Naive B cell (primary cell): ENCODE data around the gene ADGRG3. TPM values are rescaled to one million over a fixed set of nuclear protein-coding genes. Genes with fewer than 3 reads are reported as not detected.
"Not testable (repeated sequence)": the region's sequence is repeated elsewhere in the genome, so short reads cannot be mapped to it uniquely, and the experiment has no call there.

Source experiments
- ATAC-seq, 2 donors: fragments of 150-1000 bp; cut with Tn5 transposase; 2 replicates each; pipeline ENCODE4 v1.10.0; 2021; ENCODE audit warnings: low read depth in 2 of 2, mild to moderate bottlenecking in 2 of 2, moderate library complexity in 2 of 2
- DNase-seq: peaks from one replicate; pipeline ENCODE4 v3.0.0; 2022
- H3K27ac Mint-ChIP-seq, 6 donors: one replicate each; pipeline ENCODE4 v1.8.0; 2020 to 2022; ENCODE audit warnings: mild to moderate bottlenecking in 6 of 6, mixed read lengths in 6 of 6, moderate library complexity in 5 of 6, inconsistent platforms in 2 of 6
- H3K27me3 Mint-ChIP-seq, 3 donors: one replicate each; pipeline ENCODE4 v1.8.0; 2021 to 2022; ENCODE audit warnings: mixed read lengths in 3 of 3, mild to moderate bottlenecking in 1 of 3
- H3K36me3 Mint-ChIP-seq, 2 donors: one replicate each; pipeline ENCODE4 v1.8.0; 2020 to 2022; ENCODE audit warnings: mixed read lengths in 2 of 2, inconsistent platforms in 1 of 2, mild to moderate bottlenecking in 1 of 2
- H3K4me1 Mint-ChIP-seq, 3 donors: one replicate each; pipeline ENCODE4 v1.8.0; 2020 to 2022; ENCODE audit warnings: mixed read lengths in 3 of 3, inconsistent platforms in 1 of 3, mild to moderate bottlenecking in 1 of 3, moderate library complexity in 1 of 3
- H3K4me3 Mint-ChIP-seq, 8 donors: one replicate each; pipeline ENCODE4 v1.8.0; 2020 to 2022; ENCODE audit warnings: mild to moderate bottlenecking in 8 of 8, mixed read lengths in 8 of 8, moderate library complexity in 8 of 8, inconsistent platforms in 2 of 8
- H3K9me3 Mint-ChIP-seq, 7 donors: one replicate each; pipeline ENCODE4 v1.8.0; 2020 to 2022; ENCODE audit warnings: mixed read lengths in 7 of 7, mild to moderate bottlenecking in 5 of 7, inconsistent platforms in 2 of 7, moderate library complexity in 1 of 7
- polyA plus RNA-seq, 6 donors: library from polyadenylated mRNA; unstranded; fragments of 300-500 nt; fragmentation: Illumina TruSeq; gene quantifications; one replicate each; pipeline ENCODE4 v1.2.3, GENCODE V29; 2021; ENCODE audit warnings: low read depth in 6 of 6

The ADGRG3 gene
- polyA plus RNA-seq, 6 donors from 2014 or later: 0.11 to 0.55 TPM; not detected in 4

GRCh38 chr16:57725976-57726375 lies 57.9 kb downstream of the ADGRG3 start:
- peaks cover 2 to 6% (median 3%) of the 10 kb centered on the region in 3 donors for H3K4me1 Mint-ChIP-seq
- no peaks in the 10 kb centered on the region for H3K36me3 Mint-ChIP-seq
- H3K27me3 Mint-ChIP-seq: no peaks in the 10 kb centered on the region
- no peak for DNase-seq
- peak overlapping the region in 3 of 6 donors; percentile 68 to 82 (median 76) for H3K27ac Mint-ChIP-seq
- no peak overlapping the region for H3K4me3 Mint-ChIP-seq
- peaks cover 0 to 1% (median 0%) of the 10 kb centered on the region in 7 donors for H3K9me3 Mint-ChIP-seq
- ATAC-seq: no peak

DNA sequence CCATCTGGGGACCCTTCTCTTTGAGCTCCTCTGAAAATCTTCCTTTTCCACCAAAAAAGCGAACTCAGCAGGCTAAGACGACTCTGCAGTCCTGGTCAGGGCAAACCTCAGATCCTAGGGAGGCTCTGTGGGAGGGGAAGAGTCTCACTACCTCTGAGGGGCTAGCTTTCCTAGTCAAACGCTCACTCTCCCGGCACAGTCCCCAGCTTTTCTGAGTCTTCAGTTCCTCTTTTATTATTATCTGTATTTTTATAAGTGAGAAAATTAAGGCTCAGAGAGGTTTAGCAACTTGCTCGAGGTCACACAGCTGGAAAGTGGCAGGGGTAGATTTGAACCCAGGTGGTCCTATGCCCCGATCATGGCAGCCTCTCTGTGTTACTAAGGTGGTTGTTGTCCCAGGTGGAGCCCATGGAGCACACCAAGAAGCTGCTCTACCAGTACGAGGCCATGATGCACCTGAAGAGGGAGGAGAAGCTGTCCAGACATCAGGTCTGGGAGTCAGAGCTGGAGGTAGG lies 58.4 kb downstream of the ADGRG3 start:
- no peaks in the 10 kb centered on the region for H3K27me3 Mint-ChIP-seq
- no peak for DNase-seq
- H3K4me3 Mint-ChIP-seq: peak overlapping the region in 1 of 8 donors; percentile 36
- no peaks in the 10 kb centered on the region for H3K36me3 Mint-ChIP-seq
- no peak for ATAC-seq
- H3K4me1 Mint-ChIP-seq: peaks cover 2 to 6% (median 3%) of the 10 kb centered on the region in 3 donors
- no peak overlapping the region for H3K27ac Mint-ChIP-seq
- peaks cover 0 to 1% (median 0%) of the 10 kb centered on the region in 7 donors for H3K9me3 Mint-ChIP-seq

- H3K27ac Mint-ChIP-seq: no peak overlapping the region
- ATAC-seq (no peak), DNase-seq (no peak)
- peaks cover 0 to 1% (median 0%) of the 10 kb centered on the region in 7 donors for H3K9me3 Mint-ChIP-seq
- H3K4me3 Mint-ChIP-seq: no peak overlapping the region
- H3K27me3 Mint-ChIP-seq: no peaks in the 10 kb centered on the region
- H3K36me3 Mint-ChIP-seq: no peaks in the 10 kb centered on the region
- peaks cover 2 to 6% (median 3%) of the 10 kb centered on the region in 3 donors for H3K4me1 Mint-ChIP-seq
These were observed 59.5 kb downstream of the ADGRG3 start for GRCh38 chr16:57727610-57728009.

DNA sequence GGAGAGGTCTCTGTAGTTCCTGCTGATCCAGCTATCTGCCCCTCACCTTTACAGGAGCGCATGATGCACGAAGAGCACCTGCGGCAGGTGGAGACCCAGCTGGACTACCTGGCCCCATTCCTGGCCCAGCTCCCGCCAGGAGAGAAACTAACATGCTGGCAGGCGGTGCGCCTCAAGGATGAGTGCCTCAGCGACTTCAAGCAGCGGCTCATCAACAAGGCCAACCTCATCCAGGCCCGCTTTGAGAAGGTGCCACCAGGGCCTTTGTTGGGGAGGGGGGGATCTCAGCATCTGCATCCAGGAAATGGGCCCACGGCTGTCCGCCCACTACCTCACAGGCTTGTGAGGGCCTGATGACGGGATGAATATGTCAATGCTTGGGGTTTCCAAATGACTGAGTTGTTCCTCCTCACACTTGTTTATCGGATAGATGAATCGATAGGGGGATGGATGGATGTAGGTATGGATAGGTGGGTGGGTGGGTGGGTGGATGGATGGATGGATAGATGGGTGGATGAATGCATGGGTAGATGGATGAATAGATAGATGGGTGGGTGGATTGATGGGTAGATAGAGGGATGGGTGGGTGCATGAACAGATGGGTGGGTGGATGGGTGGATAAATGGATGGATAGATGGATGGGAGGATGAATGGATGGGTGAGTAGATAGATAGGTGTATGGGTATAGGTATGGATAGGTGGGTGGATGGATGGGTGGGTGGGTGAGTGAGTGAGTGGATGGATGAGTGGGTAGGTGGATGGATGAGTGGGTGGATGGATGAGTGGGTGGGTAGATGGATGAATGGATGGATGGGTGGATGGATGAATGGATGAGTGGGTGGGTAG lies 60.5 kb downstream of the ADGRG3 start:
- no peaks in the 10 kb centered on the region for H3K27me3 Mint-ChIP-seq
- peak overlapping the region in 1 of 6 donors; percentile 10 for H3K27ac Mint-ChIP-seq
- H3K4me1 Mint-ChIP-seq: peaks cover 3 to 8% (median 6%) of the 10 kb centered on the region in 3 donors
- ATAC-seq (no peak), DNase-seq (no peak)
- H3K36me3 Mint-ChIP-seq: no peaks in the 10 kb centered on the region
- H3K9me3 Mint-ChIP-seq: peaks cover 0 to 1% (median 0%) of the 10 kb centered on the region in 7 donors
- no peak overlapping the region for H3K4me3 Mint-ChIP-seq

GRCh38 chr16:57729182-57729484 lies 61.0 kb downstream of the ADGRG3 start:
- no peaks in the 10 kb centered on the region for H3K27me3 Mint-ChIP-seq
- no peak for ATAC-seq
- peaks cover 0 to 1% (median 0%) of the 10 kb centered on the region in 7 donors for H3K9me3 Mint-ChIP-seq

GRCh38 chr16:57729852-57730251 lies 61.7 kb downstream of the ADGRG3 start:
- ATAC-seq, H3K27me3 Mint-ChIP-seq: not testable (repeated sequence)

More at GRCh38 chr16:57729182-57729484, 61.0 kb downstream of the ADGRG3 start:
- Mint-ChIP-seq H3K27ac (no peak overlapping the region), H3K4me3 (no peak overlapping the region), H3K36me3 (no peaks in the 10 kb centered on the region), H3K4me1 (peaks cover 3 to 10% (median 6%) of the 10 kb centered on the region in 3 donors)
- DNase-seq: no peak

DNA sequence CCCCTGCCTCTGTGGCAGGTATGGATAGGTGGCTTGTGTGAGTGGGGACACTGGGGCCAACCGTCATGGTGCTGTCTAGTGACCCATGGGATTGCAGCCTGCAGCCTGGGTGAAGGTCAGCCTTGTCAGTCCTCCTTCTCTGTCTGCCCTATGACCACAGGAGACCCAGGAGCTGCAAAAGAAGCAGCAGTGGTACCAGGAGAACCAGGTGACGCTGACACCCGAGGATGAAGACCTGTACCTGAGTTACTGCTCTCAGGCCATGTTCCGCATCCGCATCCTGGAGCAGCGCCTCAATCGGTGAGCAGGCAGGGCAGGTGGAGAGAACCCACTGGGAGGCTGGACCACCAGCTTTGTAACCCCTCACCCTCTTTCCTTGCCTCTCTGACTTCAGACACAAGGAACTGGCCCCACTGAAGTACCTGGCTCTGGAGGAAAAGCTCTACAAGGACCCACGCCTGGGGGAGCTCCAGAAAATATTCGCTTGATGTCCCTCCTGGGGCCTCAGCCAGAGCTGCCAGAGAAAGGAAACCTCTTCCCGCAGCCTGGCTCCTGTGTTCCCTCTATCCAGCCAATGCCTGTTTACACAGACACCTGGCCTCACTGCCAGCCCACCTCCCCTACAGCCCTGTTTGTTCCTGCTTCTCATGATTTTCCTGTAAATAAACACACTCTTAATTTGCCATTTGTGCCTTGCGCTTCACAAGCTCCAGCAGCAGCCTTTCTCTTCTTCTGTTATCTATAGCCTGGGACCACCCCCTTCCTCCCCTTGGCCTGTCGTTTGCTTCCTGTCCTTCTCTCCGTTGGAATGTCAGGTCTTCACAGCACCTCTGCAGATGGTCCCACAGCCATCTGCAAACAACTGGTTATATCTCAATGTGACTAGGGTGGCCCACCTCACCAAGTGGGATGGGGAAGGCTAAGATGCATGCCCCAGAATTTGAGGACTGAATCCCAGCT lies 62.9 kb downstream of the ADGRG3 start:
- no peak for DNase-seq
- Mint-ChIP-seq H3K36me3 (no peaks in the 10 kb centered on the region), H3K27me3 (no peaks in the 10 kb centered on the region), H3K27ac (peak overlapping the region in 1 of 6 donors; percentile 60), H3K9me3 (peaks cover 0 to 1% (median 0%) of the 10 kb centered on the region in 7 donors), H3K4me1 (peaks cover 7 to 23% (median 11%) of the 10 kb centered on the region in 3 donors), H3K4me3 (no peak overlapping the region)
- ATAC-seq: no peak

More at GRCh38 chr16:57729852-57730251, 61.7 kb downstream of the ADGRG3 start:
- H3K36me3 Mint-ChIP-seq, H3K27ac Mint-ChIP-seq, H3K9me3 Mint-ChIP-seq, H3K4me3 Mint-ChIP-seq, DNase-seq: not testable (repeated sequence)
- H3K4me1 Mint-ChIP-seq: peaks cover 3 to 16% (median 5%) of the 10 kb centered on the region in 3 donors

- no peak for DNase-seq
- Mint-ChIP-seq H3K27me3 (no peaks in the 10 kb centered on the region), H3K9me3 (peaks cover 0 to 1% (median 0%) of the 10 kb centered on the region in 7 donors), H3K36me3 (no peaks in the 10 kb centered on the region), H3K4me3 (peak overlapping the region in 1 of 8 donors; percentile 84), H3K4me1 (peaks cover 16 to 33% (median 18%) of the 10 kb centered on the region in 3 donors), H3K27ac (peak overlapping the region in 1 of 6 donors; percentile 24)
- no peak for ATAC-seq
These were observed 63.9 kb downstream of the ADGRG3 start for GRCh38 chr16:57732037-57732436.

GRCh38 chr16:57732714-57733113 lies 64.6 kb downstream of the ADGRG3 start:
- ATAC-seq (no peak), DNase-seq (no peak)
- Mint-ChIP-seq H3K27ac (peak overlapping the region in 1 of 6 donors; percentile 5), H3K4me3 (peak overlapping the region in 5 of 8 donors; percentile 22 to 84 (median 70)), H3K27me3 (no peaks in the 10 kb centered on the region), H3K36me3 (no peaks in the 10 kb centered on the region), H3K9me3 (peaks cover 0 to 1% (median 0%) of the 10 kb centered on the region in 7 donors), H3K4me1 (peaks cover 16 to 39% (median 18%) of the 10 kb centered on the region in 3 donors)

DNA sequence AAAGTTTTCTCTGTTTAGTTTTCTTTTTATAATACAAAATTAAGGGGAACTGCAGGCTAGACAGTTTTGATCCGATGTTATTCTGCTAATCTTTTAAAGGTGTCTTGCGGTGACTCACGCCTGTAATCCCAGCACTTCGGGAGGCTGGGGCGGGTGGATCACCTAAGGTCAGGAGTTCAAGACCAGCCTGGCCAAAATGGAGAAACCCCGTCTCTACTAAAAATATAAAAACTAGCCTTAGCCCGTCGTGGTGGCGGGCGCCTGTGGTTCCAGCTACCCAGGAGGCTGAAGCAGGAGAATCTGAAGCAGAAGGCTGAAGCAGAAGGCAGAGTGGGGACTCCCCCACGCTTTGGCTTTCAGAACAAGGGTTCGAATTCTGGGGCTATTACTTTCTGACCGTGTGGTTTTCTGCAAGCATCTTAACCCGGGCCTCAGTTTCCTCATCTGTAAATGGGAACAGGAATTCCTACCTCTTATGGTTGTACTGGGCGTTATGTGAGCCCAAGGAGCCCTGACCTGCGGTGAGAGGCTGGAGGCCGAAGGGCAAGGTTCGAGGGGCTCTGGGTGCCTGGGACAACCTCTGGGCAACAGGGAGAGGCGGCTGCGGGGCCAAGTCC lies 66.3 kb downstream of the ADGRG3 start:
- peaks cover 14 to 39% (median 16%) of the 10 kb centered on the region in 3 donors for H3K4me1 Mint-ChIP-seq

GRCh38 chr16:57734925-57735754 lies 67.0 kb downstream of the ADGRG3 start:
- no peaks in the 10 kb centered on the region for H3K27me3 Mint-ChIP-seq
- DNase-seq: peak; percentile 99

More for the DNA sequence above, 66.3 kb downstream of the ADGRG3 start:
- H3K36me3 Mint-ChIP-seq: no peaks in the 10 kb centered on the region
- no peak for DNase-seq
- H3K27me3 Mint-ChIP-seq: no peaks in the 10 kb centered on the region
- peak overlapping the region in 3 of 6 donors; percentile 56 to 94 (median 87) for H3K27ac Mint-ChIP-seq
- peak overlapping the region; percentile 90 to 100 (median 98) for H3K4me3 Mint-ChIP-seq
- H3K9me3 Mint-ChIP-seq: peaks cover 0 to 1% (median 0%) of the 10 kb centered on the region in 7 donors
- no peak for ATAC-seq

More at GRCh38 chr16:57734925-57735754, 67.0 kb downstream of the ADGRG3 start:
- H3K4me3 Mint-ChIP-seq: peak overlapping the region; percentile 90 to 100 (median 98)
- peak overlapping the region; percentile 82 to 96 (median 93) for H3K27ac Mint-ChIP-seq
- H3K9me3 Mint-ChIP-seq: peaks cover 0 to 1% (median 0%) of the 10 kb centered on the region in 7 donors
- ATAC-seq: peak; percentile 84 to 86
- H3K36me3 Mint-ChIP-seq: no peaks in the 10 kb centered on the region
- H3K4me1 Mint-ChIP-seq: peaks cover 14 to 39% (median 16%) of the 10 kb centered on the region in 3 donors
